Vagina (tissue), 2 donors: ENCODE data around the gene GATA2.

Experiments used
- POLR2A ChIP-seq, 2 donors: fragments of 450-650 bp; IDR thresholded peaks; one replicate each; pipeline ENCODE4 v1.6.1; 2017; ENCODE audit warnings: antibody characterized with exemption in 2 of 2, mild to moderate bottlenecking in 2 of 2, moderate library complexity in 2 of 2
- POLR2AphosphoS5 ChIP-seq, 2 donors: sonication (generic); formaldehyde crosslinking; IDR thresholded peaks; one replicate each; pipeline ENCODE4 v1.9.0; 2017; ENCODE audit warnings: antibody characterized with exemption in 2 of 2, mild to moderate bottlenecking in 2 of 2, low read depth in 1 of 2; ENCODE audit not compliant: insufficient read depth in 1 of 2
- TF ChIP-seq, protein P1 (sequence below), 3 experiments: fragments of 450-650 bp in 2 of 3; fragments of 200-600 bp in 1 of 3; sonication (generic) in 1 of 3; IDR thresholded peaks; one replicate each; pipeline ENCODE4 v1.5.1; 2017 to 2019; ENCODE audit warnings: antibody characterized with exemption in 3 of 3, mild to moderate bottlenecking in 2 of 3, moderate library complexity in 2 of 3

DNA sequence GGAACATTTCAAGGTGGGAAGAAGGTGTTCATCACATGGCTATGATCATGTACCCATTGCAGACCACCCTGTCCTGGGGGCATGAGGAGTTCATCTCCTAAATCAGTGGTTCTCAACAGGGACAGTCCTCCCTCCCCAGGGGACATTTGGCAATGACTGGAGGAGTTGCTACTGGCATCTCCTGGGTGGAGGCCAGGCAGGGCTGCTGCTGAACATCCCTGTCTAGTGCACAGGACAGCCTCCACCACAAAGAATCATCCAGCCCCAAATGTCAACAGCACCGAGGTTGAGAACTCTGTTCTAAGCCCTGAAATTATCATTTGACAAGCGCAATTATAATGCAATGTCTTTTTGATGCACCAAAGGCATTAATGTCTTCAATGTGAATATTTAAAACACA, 21.9 kb downstream of the GATA2 start:
- TF ChIP-seq POLR2AphosphoS5 (IDR thresholded peaks at IDR 0.05; ENCODE audit: insufficient read depth in 1 of 2, low read depth in 1 of 2) (no peak), POLR2A (IDR thresholded peaks at IDR 0.05) (no peak)
- TF ChIP-seq, protein P1, sequence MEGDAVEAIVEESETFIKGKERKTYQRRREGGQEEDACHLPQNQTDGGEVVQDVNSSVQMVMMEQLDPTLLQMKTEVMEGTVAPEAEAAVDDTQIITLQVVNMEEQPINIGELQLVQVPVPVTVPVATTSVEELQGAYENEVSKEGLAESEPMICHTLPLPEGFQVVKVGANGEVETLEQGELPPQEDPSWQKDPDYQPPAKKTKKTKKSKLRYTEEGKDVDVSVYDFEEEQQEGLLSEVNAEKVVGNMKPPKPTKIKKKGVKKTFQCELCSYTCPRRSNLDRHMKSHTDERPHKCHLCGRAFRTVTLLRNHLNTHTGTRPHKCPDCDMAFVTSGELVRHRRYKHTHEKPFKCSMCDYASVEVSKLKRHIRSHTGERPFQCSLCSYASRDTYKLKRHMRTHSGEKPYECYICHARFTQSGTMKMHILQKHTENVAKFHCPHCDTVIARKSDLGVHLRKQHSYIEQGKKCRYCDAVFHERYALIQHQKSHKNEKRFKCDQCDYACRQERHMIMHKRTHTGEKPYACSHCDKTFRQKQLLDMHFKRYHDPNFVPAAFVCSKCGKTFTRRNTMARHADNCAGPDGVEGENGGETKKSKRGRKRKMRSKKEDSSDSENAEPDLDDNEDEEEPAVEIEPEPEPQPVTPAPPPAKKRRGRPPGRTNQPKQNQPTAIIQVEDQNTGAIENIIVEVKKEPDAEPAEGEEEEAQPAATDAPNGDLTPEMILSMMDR (IDR thresholded peaks at IDR 0.05) = no peak
